DMS114 treated with DMSO at 0.1 percent for 48 hours (cell line): Measurements from ENCODE around the gene ANXA11.

Experiments
- DNase-seq: peaks from one replicate; lab custom pipeline; 2025; ENCODE audit not compliant: unreplicated experiment; lab: John Stamatoyannopoulos, UW

The ANXA11 gene

GRCh38 chr10:80166581-80167470, 38.5 kb downstream of the ANXA11 start:
- no peak for DNase-seq

GRCh38 chr10:80165173-80165572, 40.2 kb downstream of the ANXA11 start:
- DNase-seq: no peak

- no peak for DNase-seq
Measured at GRCh38 chr10:80164596-80164995, 40.7 kb downstream of the ANXA11 start.

GRCh38 chr10:80163741-80164341, 41.5 kb downstream of the ANXA11 start:
- no peak for DNase-seq

- DNase-seq: peak; percentile 42
Measured at GRCh38 chr10:80161321-80162083, 43.8 kb downstream of the ANXA11 start.

- DNase-seq: no peak
Measured at GRCh38 chr10:80160361-80161320, 44.7 kb downstream of the ANXA11 start.

- no peak for DNase-seq
Measured at GRCh38 chr10:80159166-80159873, 46.0 kb downstream of the ANXA11 start.

- DNase-seq: no peak
Measured at GRCh38 chr10:80158598-80159127, 46.7 kb downstream of the ANXA11 start.

- no peak for DNase-seq
Measured at GRCh38 chr10:80158126-80158525, 47.2 kb downstream of the ANXA11 start.

- DNase-seq: no peak
Measured at GRCh38 chr10:80157561-80157960, 47.8 kb downstream of the ANXA11 start.

- DNase-seq: no peak
Measured at GRCh38 chr10:80156216-80156615, 49.1 kb downstream of the ANXA11 start.

GRCh38 chr10:80155696-80156215, 49.6 kb downstream of the ANXA11 start:
- DNase-seq: no peak

GRCh38 chr10:80154978-80155695, 50.2 kb downstream of the ANXA11 start:
- no peak for DNase-seq

GRCh38 chr10:80154626-80154977, 50.7 kb downstream of the ANXA11 start:
- no peak for DNase-seq

- no peak for DNase-seq
Measured at GRCh38 chr10:80153460-80153859, 51.9 kb downstream of the ANXA11 start.

- DNase-seq: no peak
Measured at GRCh38 chr10:80152820-80153219, 52.5 kb downstream of the ANXA11 start.

GRCh38 chr10:80150172-80150571, 55.2 kb downstream of the ANXA11 start:
- no peak for DNase-seq

- DNase-seq: no peak
Measured at GRCh38 chr10:80149123-80149522, 56.2 kb downstream of the ANXA11 start.
